ENCODE results near the gene ATXN7. TPM values are rescaled to one million over a fixed set of nuclear protein-coding genes. Genes with fewer than 3 reads are reported as not detected.

The ATXN7 gene
- total RNA-seq, 4 donors from 2014 or later, result 44.8 to 113 (median 51.0) TPM

DNA sequence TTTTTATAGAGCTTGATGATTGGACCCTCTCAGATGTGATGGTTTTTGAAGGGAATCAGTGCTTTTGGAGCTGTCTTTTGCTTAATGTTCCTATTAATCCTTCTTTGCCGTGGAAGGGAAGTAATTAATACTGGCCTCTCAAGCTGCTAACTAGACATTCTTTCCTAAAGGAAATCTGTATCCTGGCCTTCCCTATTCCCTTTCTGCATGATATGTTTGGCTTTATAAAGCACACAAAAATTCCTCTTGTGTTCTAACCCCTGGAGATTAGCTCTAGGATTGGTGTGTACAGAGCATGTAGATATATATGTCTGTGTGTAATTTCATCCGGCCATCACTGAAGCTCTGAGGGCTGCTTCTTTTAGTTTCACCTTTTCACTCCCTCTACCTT, 6.9 kb downstream of the ATXN7 start:
- Histone ChIP-seq H3K36me3 (no peaks in the 10 kb centered on the region), H3K4me1 (peaks cover 1 to 10% (median 4%) of the 10 kb centered on the region in 4 donors), H3K4me3 (no peak overlapping the region), H3K27me3 (no peaks in the 10 kb centered on the region), H3K27ac (no peak overlapping the region), H3K9me3 (no peaks in the 10 kb centered on the region)
- DNase-seq, result no peak
- WGBS, 2 donors (ENCODE audit: low coverage in 1 of 2), result 66 to 84% methylated on average over 2 of the region's 2 CpGs
- TF ChIP-seq, protein P1, sequence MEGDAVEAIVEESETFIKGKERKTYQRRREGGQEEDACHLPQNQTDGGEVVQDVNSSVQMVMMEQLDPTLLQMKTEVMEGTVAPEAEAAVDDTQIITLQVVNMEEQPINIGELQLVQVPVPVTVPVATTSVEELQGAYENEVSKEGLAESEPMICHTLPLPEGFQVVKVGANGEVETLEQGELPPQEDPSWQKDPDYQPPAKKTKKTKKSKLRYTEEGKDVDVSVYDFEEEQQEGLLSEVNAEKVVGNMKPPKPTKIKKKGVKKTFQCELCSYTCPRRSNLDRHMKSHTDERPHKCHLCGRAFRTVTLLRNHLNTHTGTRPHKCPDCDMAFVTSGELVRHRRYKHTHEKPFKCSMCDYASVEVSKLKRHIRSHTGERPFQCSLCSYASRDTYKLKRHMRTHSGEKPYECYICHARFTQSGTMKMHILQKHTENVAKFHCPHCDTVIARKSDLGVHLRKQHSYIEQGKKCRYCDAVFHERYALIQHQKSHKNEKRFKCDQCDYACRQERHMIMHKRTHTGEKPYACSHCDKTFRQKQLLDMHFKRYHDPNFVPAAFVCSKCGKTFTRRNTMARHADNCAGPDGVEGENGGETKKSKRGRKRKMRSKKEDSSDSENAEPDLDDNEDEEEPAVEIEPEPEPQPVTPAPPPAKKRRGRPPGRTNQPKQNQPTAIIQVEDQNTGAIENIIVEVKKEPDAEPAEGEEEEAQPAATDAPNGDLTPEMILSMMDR (IDR thresholded peaks at IDR 0.05), result no peak
- no peak for TF ChIP-seq POLR2A (IDR thresholded peaks at IDR 0.05)
- TF ChIP-seq POLR2AphosphoS5 (IDR thresholded peaks at IDR 0.05), result no peak
- no peak for TF ChIP-seq EP300 (IDR thresholded peaks at IDR 0.05; ENCODE audit: low read depth)
- in situ Hi-C loops (cut with MboI; ENCODE audit: low pct_ligation_motif_present in 1 of 4, low pct_unique_long_range_greater_than_20kb in 1 of 4, low sequenced_read_pairs in 3 of 4), result no loop called here
- intact Hi-C loops (cut with DNase I; ENCODE audit: low total_unique reads), result no loop called here

DNA sequence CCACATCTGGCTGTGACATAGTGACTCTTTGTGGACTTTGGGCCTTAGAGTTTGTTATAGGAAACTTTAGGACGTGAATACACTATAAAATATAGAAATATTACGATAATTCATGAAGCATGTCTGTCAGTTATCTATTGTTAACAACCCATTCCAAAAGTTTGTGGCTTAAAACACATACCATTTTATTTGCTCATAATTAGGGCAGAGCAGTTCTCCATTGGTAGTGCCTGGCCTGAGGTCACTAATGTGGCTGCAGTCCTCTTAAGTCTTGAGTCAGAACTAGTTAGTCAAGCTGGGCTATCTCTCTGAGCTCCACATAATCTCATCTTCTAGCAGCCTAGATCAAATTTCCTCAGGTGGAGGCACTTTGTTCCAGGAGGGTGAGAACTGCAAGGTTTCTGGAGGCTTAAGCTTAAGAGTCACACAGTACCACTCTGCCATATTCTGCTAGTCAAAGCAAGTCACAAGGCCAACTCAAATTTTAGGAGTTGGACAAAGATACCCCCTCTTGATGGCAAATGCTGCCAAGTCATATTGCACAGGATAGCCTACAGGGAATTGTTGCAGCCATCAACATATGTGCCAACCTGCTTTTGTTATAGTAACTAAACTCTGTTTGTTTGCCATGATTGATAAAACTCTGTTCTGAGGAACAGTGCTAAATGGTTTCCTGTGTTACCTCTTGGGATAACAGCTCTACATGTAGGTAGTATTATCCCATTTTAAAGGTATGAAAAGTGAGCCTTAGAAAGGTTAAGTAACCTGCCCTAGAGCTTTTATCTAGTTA, 8.7 kb downstream of the ATXN7 start:
- TF ChIP-seq POLR2AphosphoS5 (IDR thresholded peaks at IDR 0.05) (no peak), EP300 (IDR thresholded peaks at IDR 0.05; ENCODE audit: low read depth) (no peak), POLR2A (IDR thresholded peaks at IDR 0.05) (no peak)
- TF ChIP-seq, protein P1 (IDR thresholded peaks at IDR 0.05), result no peak
- in situ Hi-C loops (cut with MboI; ENCODE audit: low pct_ligation_motif_present in 1 of 4, low pct_unique_long_range_greater_than_20kb in 1 of 4, low sequenced_read_pairs in 3 of 4), result no loop called here
- Histone ChIP-seq H3K4me3 (no peak overlapping the region), H3K27me3 (no peaks in the 10 kb centered on the region), H3K4me1 (peaks cover 7 to 27% (median 14%) of the 10 kb centered on the region in 4 donors), H3K9me3 (no peaks in the 10 kb centered on the region), H3K27ac (no peak overlapping the region), H3K36me3 (no peaks in the 10 kb centered on the region)
- WGBS, 2 donors (ENCODE audit: low coverage in 1 of 2), result 80 to 84% methylated on average over 2 of the region's 2 CpGs
- intact Hi-C loops (cut with DNase I; ENCODE audit: low total_unique reads), result no loop called here
- DNase-seq, result no peak

DNA sequence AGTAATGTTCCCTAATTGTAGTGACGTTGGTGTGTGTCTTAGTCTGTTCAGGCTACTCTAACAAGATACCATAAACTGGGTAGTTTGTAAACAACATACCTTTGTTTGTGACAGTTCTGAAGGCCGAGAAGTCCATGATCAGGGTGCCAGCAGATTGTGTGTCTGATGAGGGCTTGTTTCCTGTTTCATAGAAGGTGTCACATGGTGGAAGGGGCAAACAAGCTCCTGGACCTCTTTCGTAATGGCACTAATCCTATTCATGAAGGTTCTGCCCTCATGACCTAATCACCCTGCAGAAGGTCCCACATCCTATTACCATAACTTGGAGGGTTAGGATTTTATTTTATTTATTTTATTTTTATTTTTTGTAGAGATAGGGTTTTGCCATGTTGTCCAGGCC, 11.1 kb downstream of the ATXN7 start:
- Histone ChIP-seq H3K27ac (no peak overlapping the region), H3K27me3 (no peaks in the 10 kb centered on the region), H3K4me1 (peaks cover 7 to 42% (median 24%) of the 10 kb centered on the region in 4 donors), H3K9me3 (no peaks in the 10 kb centered on the region), H3K4me3 (no peak overlapping the region), H3K36me3 (no peaks in the 10 kb centered on the region)
- in situ Hi-C loops (cut with MboI; ENCODE audit: low pct_ligation_motif_present in 1 of 4, low pct_unique_long_range_greater_than_20kb in 1 of 4, low sequenced_read_pairs in 3 of 4), result no loop called here
- TF ChIP-seq, protein P1 (IDR thresholded peaks at IDR 0.05), result no peak
- TF ChIP-seq POLR2A (IDR thresholded peaks at IDR 0.05) (no peak), POLR2AphosphoS5 (IDR thresholded peaks at IDR 0.05) (no peak), EP300 (IDR thresholded peaks at IDR 0.05; ENCODE audit: low read depth) (no peak)
- intact Hi-C loops (cut with DNase I; ENCODE audit: low total_unique reads), result no loop called here
- DNase-seq, result no peak
- WGBS, 2 donors (ENCODE audit: low coverage in 1 of 2), result 86% methylated on average over 3 of the region's 3 CpGs; no CpG with 5 or more reads in 1 of the 2 donors

DNA sequence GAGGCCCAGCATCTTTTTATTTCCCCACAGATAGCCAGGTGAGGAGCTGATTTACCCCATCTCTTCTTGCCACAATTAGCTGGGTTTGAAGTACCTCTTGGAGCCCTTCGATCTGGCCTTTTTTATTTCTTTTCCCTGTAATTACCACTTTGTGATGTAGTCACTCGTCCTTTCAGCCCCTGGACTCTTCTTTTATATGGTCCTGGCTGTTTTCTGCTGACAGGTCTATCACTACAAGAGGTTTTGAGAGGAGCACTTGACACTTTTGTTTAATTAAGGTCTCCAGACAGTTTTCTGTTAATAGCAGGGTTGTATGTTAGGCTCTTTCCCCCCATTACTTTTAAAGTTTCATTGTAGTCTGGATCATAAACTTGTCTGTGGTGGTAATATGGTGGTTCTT, 11.8 kb downstream of the ATXN7 start:
- in situ Hi-C loops (cut with MboI; ENCODE audit: low pct_ligation_motif_present in 1 of 4, low pct_unique_long_range_greater_than_20kb in 1 of 4, low sequenced_read_pairs in 3 of 4), result no loop called here
- 79% methylated on average over 2 of the region's 2 CpGs for WGBS, 2 donors (ENCODE audit: low coverage in 1 of 2)

More for the DNA sequence above, 11.8 kb downstream of the ATXN7 start:
- Histone ChIP-seq H3K27ac (no peak overlapping the region), H3K4me1 (peaks cover 7 to 45% (median 29%) of the 10 kb centered on the region in 4 donors), H3K27me3 (no peaks in the 10 kb centered on the region), H3K9me3 (no peaks in the 10 kb centered on the region), H3K36me3 (no peaks in the 10 kb centered on the region), H3K4me3 (no peak overlapping the region)
- no peak for DNase-seq
- intact Hi-C loops (cut with DNase I; ENCODE audit: low total_unique reads), result no loop called here
- TF ChIP-seq, protein P1 (IDR thresholded peaks at IDR 0.05), result no peak
- TF ChIP-seq EP300 (IDR thresholded peaks at IDR 0.05; ENCODE audit: low read depth) (no peak), POLR2A (IDR thresholded peaks at IDR 0.05) (no peak), POLR2AphosphoS5 (IDR thresholded peaks at IDR 0.05) (no peak)
